Measurements from ENCODE around the gene ARPC1B.

- TF ChIP-seq CTCF (IDR thresholded peaks at IDR 0.05; ENCODE audit: insufficient read depth, low read depth, low read length): no peak
- no peak for TF ChIP-seq EZH2 (IDR thresholded peaks at IDR 0.05; ENCODE audit: insufficient read depth, low read length)
These were observed 19.0 kb downstream of the ARPC1B start for GRCh38 chr7:99393355-99394187.
